Left lung (tissue), 10 donors: Measurements from ENCODE around the gene TRIM41. TPM values are rescaled to one million over a fixed set of nuclear protein-coding genes. Genes with fewer than 3 reads are reported as not detected.
"Not testable (repeated sequence)": the region's sequence is repeated elsewhere in the genome, so short reads cannot be mapped to it uniquely, and the experiment has no call there.

Source experiments
- ATAC-seq: fragments of 200-7000 bp; cut with Tn5 transposase; one replicate; pipeline ENCODE4 v1.9.1; 2020; ENCODE audit warnings: moderate library complexity
- DNase-seq, 4 donors: peaks; one replicate each; pipeline ENCODE4 v3.0.0-alpha.2; 2013 to 2020
- H3K27ac ChIP-seq, 2 donors: fragments of 200-600 bp; sonication (generic) in 1 of 2; one replicate each; pipeline versions ENCODE4 v1.5.0 to v1.8.0; 2020 to 2021
- H3K27me3 ChIP-seq, 2 donors: fragments of 200-600 bp; sonication (generic) in 1 of 2; one replicate each; pipeline versions ENCODE4 v1.5.0 to v1.8.0; 2020 to 2021
- H3K36me3 ChIP-seq, 2 donors: fragments of 200-600 bp; sonication (generic) in 1 of 2; one replicate each; pipeline versions ENCODE4 v1.5.0 to v1.8.0; 2020 to 2021
- H3K4me1 ChIP-seq, 2 donors: fragments of 200-600 bp; one replicate each; pipeline ENCODE4 v1.8.0; 2021
- H3K4me3 ChIP-seq, 2 donors: fragments of 200-600 bp; sonication (generic) in 1 of 2; one replicate each; pipeline versions ENCODE4 v1.5.0 to v1.8.0; 2020 to 2021; ENCODE audit warnings: mild to moderate bottlenecking in 1 of 2
- H3K9me3 ChIP-seq, 2 donors: fragments of 200-600 bp; sonication (generic) in 1 of 2; one replicate each; pipeline versions ENCODE4 v1.5.0 to v1.8.0; 2020 to 2021
- CTCF ChIP-seq, 2 donors: fragments of 200-600 bp; sonication (generic) in 1 of 2; IDR thresholded peaks; one replicate each; pipeline versions ENCODE4 v1.5.0 to v1.8.0; 2021; ENCODE audit warnings: antibody characterized with exemption in 2 of 2
- intact Hi-C, 2 donors: fragments of 100-400 bp; cut with DNase I; formaldehyde crosslinking; loops; one replicate each; pipeline versions ENCODE4 v1.11.2 to v1.14.2; 2022
- polyA plus RNA-seq, 6 donors: library from polyadenylated mRNA; unstranded; fragments of 120-200 nt; gene quantifications; one replicate each; pipeline ENCODE4 v1.2.1, GENCODE V29; 2013; ENCODE audit not compliant: insufficient read length in 6 of 6
- total RNA-seq, 2 donors: library from RNA; stranded (reverse); fragmentation: NEBNext Ultra II Directional; extraction: Animal tissue kit (Norgen Biotek cat#: 25700); gene quantifications; one replicate each; pipeline ENCODE4 v1.2.1, GENCODE V29; 2021
- donor health status: DM: no; HTN: yes; CAD: no.
- donor health status: DM: no; HTN: no; CAD: no.

The TRIM41 gene
- total and polyA plus RNA-seq, 8 donors: 24.2 to 27.6 (median 26.1) TPM

- peaks cover 36 to 52% of the 10 kb centered on the region in 2 donors for H3K4me1 ChIP-seq
These were observed 37.7 kb downstream of the TRIM41 start, which contains the start of gene TRIM52 for GRCh38 chr5:181260720-181261319. TRIM52 (minus strand) TSS chr5:181261143; CDS start chr5:181260813, 330 bp downstream.

GRCh38 chr5:181261320-181262049 lies 38.4 kb downstream of the TRIM41 start:
- Histone ChIP-seq H3K4me3 (peak overlapping the region; percentile 85 to 86), H3K4me1 (peaks cover 36 to 45% of the 10 kb centered on the region in 2 donors), H3K9me3 (no peaks in the 10 kb centered on the region), H3K36me3 (peaks cover 0 to 15% of the 10 kb centered on the region in 2 donors), H3K27me3 (no peaks in the 10 kb centered on the region), H3K27ac (peak overlapping the region; percentile 99 to 100)
- DNase-seq (peak; percentile 72 to 91 (median 78)), ATAC-seq (peak; percentile 74)
- peak in 1 of 2 donors; percentile 5 for TF ChIP-seq CTCF (IDR thresholded peaks at IDR 0.05)
- intact Hi-C loops: no loop called here

More at GRCh38 chr5:181260720-181261319, 37.7 kb downstream of the TRIM41 start, which contains the start of gene TRIM52:
- H3K27me3 ChIP-seq: no peaks in the 10 kb centered on the region
- H3K36me3 ChIP-seq: peaks cover 0 to 16% of the 10 kb centered on the region in 2 donors
- no peak for TF ChIP-seq CTCF (IDR thresholded peaks at IDR 0.05)
- ATAC-seq: peak; percentile 93
- H3K27ac ChIP-seq: peak within 1 kb of the TSS; percentile 99 to 100
- H3K4me3 ChIP-seq: peak within 1 kb of the TSS; percentile 85 to 86
- peak; percentile 88 to 98 (median 94) for DNase-seq
- intact Hi-C loops: no loop called here
- no peaks in the 10 kb centered on the region for H3K9me3 ChIP-seq

GRCh38 chr5:181263633-181264032 lies 40.6 kb downstream of the TRIM41 start:
- ATAC-seq (no peak), DNase-seq (no peak)
- Histone ChIP-seq H3K4me3 (no peak overlapping the region), H3K27ac (no peak overlapping the region), H3K36me3 (peaks cover 0 to 10% of the 10 kb centered on the region in 2 donors), H3K9me3 (no peaks in the 10 kb centered on the region), H3K4me1 (peaks cover 24 to 25% of the 10 kb centered on the region in 2 donors), H3K27me3 (no peaks in the 10 kb centered on the region)
- intact Hi-C loops: no loop called here
- no peak for TF ChIP-seq CTCF (IDR thresholded peaks at IDR 0.05)

- intact Hi-C loops: no loop called here
- Histone ChIP-seq H3K36me3 (peaks cover 0 to 10% of the 10 kb centered on the region in 2 donors), H3K27me3 (no peaks in the 10 kb centered on the region), H3K27ac (no peak overlapping the region), H3K4me1 (peaks cover 8 to 10% of the 10 kb centered on the region in 2 donors), H3K4me3 (no peak overlapping the region), H3K9me3 (no peaks in the 10 kb centered on the region)
- no peak for TF ChIP-seq CTCF (IDR thresholded peaks at IDR 0.05)
- ATAC-seq (no peak), DNase-seq (no peak)
These were observed 42.1 kb downstream of the TRIM41 start for GRCh38 chr5:181265092-181265671.

GRCh38 chr5:181267291-181267904 lies 44.3 kb downstream of the TRIM41 start:
- intact Hi-C loops, DNase-seq, H3K4me3 ChIP-seq, H3K27ac ChIP-seq, H3K27me3 ChIP-seq, ATAC-seq, H3K4me1 ChIP-seq, H3K9me3 ChIP-seq, H3K36me3 ChIP-seq: not testable (repeated sequence)

- H3K4me3 ChIP-seq, ATAC-seq, intact Hi-C loops, H3K9me3 ChIP-seq, H3K36me3 ChIP-seq, H3K4me1 ChIP-seq, H3K27me3 ChIP-seq, DNase-seq, H3K27ac ChIP-seq: not testable (repeated sequence)
These were observed 44.8 kb downstream of the TRIM41 start for GRCh38 chr5:181267907-181268306.
